ENCODE data around the gene DECR2.
A peak's percentile ranks its signal among the peaks of the same experiment; 100 is the strongest.

DECR2 gene

GRCh38 chr16:454397-454940, 52.8 kb downstream of the DECR2 start:
- peak; percentile 52 for DNase-seq (ENCODE audit: low read depth)

GRCh38 chr16:455453-455852, 53.8 kb downstream of the DECR2 start:
- no peak overlapping the region for H3K4me3 ChIP-seq (ENCODE audit: low read depth, low read length)
- no peak for TF ChIP-seq CTCF (IDR thresholded peaks at IDR 0.05; ENCODE audit: insufficient read depth, low read depth, low read length, missing control alignments)
- DNase-seq (ENCODE audit: low read depth): no peak

More at GRCh38 chr16:454397-454940, 52.8 kb downstream of the DECR2 start:
- no peak for TF ChIP-seq CTCF (IDR thresholded peaks at IDR 0.05; ENCODE audit: insufficient read depth, low read depth, low read length, missing control alignments)
- no peak overlapping the region for H3K4me3 ChIP-seq (ENCODE audit: low read depth, low read length)

GRCh38 chr16:456891-457483, 55.3 kb downstream of the DECR2 start:
- TF ChIP-seq CTCF (IDR thresholded peaks at IDR 0.05; ENCODE audit: insufficient read depth, low read depth, low read length, missing control alignments): no peak
- no peak for DNase-seq (ENCODE audit: low read depth)
- H3K4me3 ChIP-seq (ENCODE audit: low read depth, low read length): no peak overlapping the region

GRCh38 chr16:457732-458400, 56.2 kb downstream of the DECR2 start:
- no peak overlapping the region for H3K4me3 ChIP-seq (ENCODE audit: low read depth, low read length)
- no peak for DNase-seq (ENCODE audit: low read depth)
- TF ChIP-seq CTCF (IDR thresholded peaks at IDR 0.05; ENCODE audit: insufficient read depth, low read depth, low read length, missing control alignments): no peak

GRCh38 chr16:459761-460160, 58.1 kb downstream of the DECR2 start:
- no peak overlapping the region for H3K4me3 ChIP-seq (ENCODE audit: low read depth, low read length)
- no peak for DNase-seq (ENCODE audit: low read depth)
- no peak for TF ChIP-seq CTCF (IDR thresholded peaks at IDR 0.05; ENCODE audit: insufficient read depth, low read depth, low read length, missing control alignments)

- no peak for DNase-seq (ENCODE audit: low read depth)
- H3K4me3 ChIP-seq (ENCODE audit: low read depth, low read length): no peak overlapping the region
- no peak for TF ChIP-seq CTCF (IDR thresholded peaks at IDR 0.05; ENCODE audit: insufficient read depth, low read depth, low read length, missing control alignments)
Measured at GRCh38 chr16:460787-461186, 59.1 kb downstream of the DECR2 start.
